ENCODE data around the gene ZNF714.

GRCh38 chr19:21098291-21098690, 16.3 kb downstream of the ZNF714 start:
- TF ChIP-seq CTCF (IDR thresholded peaks at IDR 0.05) (no peak), POLR2A (IDR thresholded peaks at IDR 0.05) (no peak), EP300 (IDR thresholded peaks at IDR 0.05) (no peak)
